ENCODE measurements around the gene MLF1. TPM values are rescaled to one million over a fixed set of nuclear protein-coding genes. Genes with fewer than 3 reads are reported as not detected.

MLF1 gene
- total RNA-seq, 3 donors from 2014 or later = 3.1 to 8.1 (median 3.6) TPM

DNA sequence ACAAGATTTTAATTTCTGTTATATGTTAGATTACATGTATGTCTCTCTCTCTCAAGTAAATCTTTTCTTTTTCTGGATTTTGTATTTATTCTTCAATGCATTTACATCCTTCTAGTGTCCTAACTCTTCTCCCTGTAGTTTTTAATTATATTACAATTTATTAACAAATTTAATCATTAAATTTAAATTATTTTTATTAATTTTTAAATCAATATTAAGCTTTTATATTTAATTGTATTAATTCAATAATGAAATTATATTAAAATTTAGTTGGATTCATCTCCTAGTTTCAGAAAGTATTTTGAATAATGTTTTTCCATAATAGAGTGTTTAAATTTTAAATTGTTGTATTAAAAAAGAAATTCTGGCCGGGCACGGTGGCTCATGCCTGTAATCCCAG is 29.8 kb downstream of the MLF1 start:
- TF ChIP-seq, protein P1, sequence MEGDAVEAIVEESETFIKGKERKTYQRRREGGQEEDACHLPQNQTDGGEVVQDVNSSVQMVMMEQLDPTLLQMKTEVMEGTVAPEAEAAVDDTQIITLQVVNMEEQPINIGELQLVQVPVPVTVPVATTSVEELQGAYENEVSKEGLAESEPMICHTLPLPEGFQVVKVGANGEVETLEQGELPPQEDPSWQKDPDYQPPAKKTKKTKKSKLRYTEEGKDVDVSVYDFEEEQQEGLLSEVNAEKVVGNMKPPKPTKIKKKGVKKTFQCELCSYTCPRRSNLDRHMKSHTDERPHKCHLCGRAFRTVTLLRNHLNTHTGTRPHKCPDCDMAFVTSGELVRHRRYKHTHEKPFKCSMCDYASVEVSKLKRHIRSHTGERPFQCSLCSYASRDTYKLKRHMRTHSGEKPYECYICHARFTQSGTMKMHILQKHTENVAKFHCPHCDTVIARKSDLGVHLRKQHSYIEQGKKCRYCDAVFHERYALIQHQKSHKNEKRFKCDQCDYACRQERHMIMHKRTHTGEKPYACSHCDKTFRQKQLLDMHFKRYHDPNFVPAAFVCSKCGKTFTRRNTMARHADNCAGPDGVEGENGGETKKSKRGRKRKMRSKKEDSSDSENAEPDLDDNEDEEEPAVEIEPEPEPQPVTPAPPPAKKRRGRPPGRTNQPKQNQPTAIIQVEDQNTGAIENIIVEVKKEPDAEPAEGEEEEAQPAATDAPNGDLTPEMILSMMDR (IDR thresholded peaks at IDR 0.05) = no peak
- no peak for ATAC-seq
- intact Hi-C loops (cut with DNase I, micrococcal nuclease) = no loop called here

GRCh38 chr3:158602227-158602626 is 31.2 kb downstream of the MLF1 start:
- intact Hi-C loops (cut with DNase I, micrococcal nuclease) = no loop called here
- Histone ChIP-seq H3K4me3 (no peak overlapping the region), H3K36me3 (ENCODE audit: low read depth) (no peaks in the 10 kb centered on the region), H3K9me3 (no peaks in the 10 kb centered on the region), H3K4me1 (ENCODE audit: low read depth) (no peaks in the 10 kb centered on the region)
- ATAC-seq (no peak), DNase-seq (no peak)
- TF ChIP-seq, protein P1 (IDR thresholded peaks at IDR 0.05) = no peak

More for the DNA sequence above, 29.8 kb downstream of the MLF1 start:
- Histone ChIP-seq H3K36me3 (ENCODE audit: low read depth) (no peaks in the 10 kb centered on the region), H3K4me3 (no peak overlapping the region), H3K9me3 (no peaks in the 10 kb centered on the region), H3K4me1 (ENCODE audit: low read depth) (no peaks in the 10 kb centered on the region)
- no peak for DNase-seq

GRCh38 chr3:158617982-158618875 is 47.2 kb downstream of the MLF1 start:
- intact Hi-C loops (cut with DNase I, micrococcal nuclease) = no loop called here
- ATAC-seq = no peak
- peaks cover 27% of the 10 kb centered on the region for H3K9me3 ChIP-seq
- H3K36me3 ChIP-seq (ENCODE audit: low read depth) = no peaks in the 10 kb centered on the region
- no peaks in the 10 kb centered on the region for H3K4me1 ChIP-seq (ENCODE audit: low read depth)
- TF ChIP-seq, protein P1 (IDR thresholded peaks at IDR 0.05) = no peak
- no peak overlapping the region for H3K4me3 ChIP-seq
- DNase-seq = no peak

DNA sequence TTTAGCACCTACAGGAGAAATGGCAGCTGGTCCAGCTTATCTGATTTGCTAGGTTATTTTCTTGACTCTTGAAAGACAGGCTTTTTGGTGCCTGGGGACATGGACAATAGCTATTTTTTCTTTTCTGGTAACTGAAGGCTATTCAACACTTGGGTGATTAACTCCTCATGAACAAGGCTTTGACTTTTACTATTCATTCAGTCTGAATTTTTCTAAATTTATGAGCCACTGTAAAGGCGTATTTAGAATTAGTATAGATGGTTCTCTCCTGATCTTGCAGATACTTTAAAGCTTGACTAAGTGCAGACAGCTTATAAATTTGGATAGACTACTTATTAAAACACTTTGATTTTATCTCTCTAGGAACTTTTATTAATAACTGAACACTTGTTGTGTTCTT is 54.9 kb downstream of the MLF1 start:
- intact Hi-C loops (cut with DNase I, micrococcal nuclease) = no loop called here
- no peak for ATAC-seq

GRCh38 chr3:158631981-158632380 is 61.0 kb downstream of the MLF1 start:
- DNase-seq (no peak), ATAC-seq (no peak)
- H3K4me3 ChIP-seq = no peak overlapping the region
- intact Hi-C loops (cut with DNase I, micrococcal nuclease) = no loop called here
- H3K36me3 ChIP-seq (ENCODE audit: low read depth) = no peaks in the 10 kb centered on the region
- TF ChIP-seq, protein P1 (IDR thresholded peaks at IDR 0.05) = no peak
- H3K4me1 ChIP-seq (ENCODE audit: low read depth) = no peaks in the 10 kb centered on the region
- no peaks in the 10 kb centered on the region for H3K9me3 ChIP-seq

More for the DNA sequence above, 54.9 kb downstream of the MLF1 start:
- Histone ChIP-seq H3K36me3 (ENCODE audit: low read depth) (no peaks in the 10 kb centered on the region), H3K9me3 (peaks cover 8% of the 10 kb centered on the region), H3K4me3 (no peak overlapping the region), H3K4me1 (ENCODE audit: low read depth) (no peaks in the 10 kb centered on the region)
- no peak for DNase-seq
- TF ChIP-seq, protein P1 (IDR thresholded peaks at IDR 0.05) = no peak
